ENCODE results near the gene CRACDL. TPM values are rescaled to one million over a fixed set of nuclear protein-coding genes. Genes with fewer than 3 reads are reported as not detected.

Gene CRACDL
- total and polyA plus RNA-seq, 2 of the 13 experiments (the other 11 are each of a cell fraction or from before 2014, with no cell fraction given) = 0.15 to 0.26 TPM

DNA sequence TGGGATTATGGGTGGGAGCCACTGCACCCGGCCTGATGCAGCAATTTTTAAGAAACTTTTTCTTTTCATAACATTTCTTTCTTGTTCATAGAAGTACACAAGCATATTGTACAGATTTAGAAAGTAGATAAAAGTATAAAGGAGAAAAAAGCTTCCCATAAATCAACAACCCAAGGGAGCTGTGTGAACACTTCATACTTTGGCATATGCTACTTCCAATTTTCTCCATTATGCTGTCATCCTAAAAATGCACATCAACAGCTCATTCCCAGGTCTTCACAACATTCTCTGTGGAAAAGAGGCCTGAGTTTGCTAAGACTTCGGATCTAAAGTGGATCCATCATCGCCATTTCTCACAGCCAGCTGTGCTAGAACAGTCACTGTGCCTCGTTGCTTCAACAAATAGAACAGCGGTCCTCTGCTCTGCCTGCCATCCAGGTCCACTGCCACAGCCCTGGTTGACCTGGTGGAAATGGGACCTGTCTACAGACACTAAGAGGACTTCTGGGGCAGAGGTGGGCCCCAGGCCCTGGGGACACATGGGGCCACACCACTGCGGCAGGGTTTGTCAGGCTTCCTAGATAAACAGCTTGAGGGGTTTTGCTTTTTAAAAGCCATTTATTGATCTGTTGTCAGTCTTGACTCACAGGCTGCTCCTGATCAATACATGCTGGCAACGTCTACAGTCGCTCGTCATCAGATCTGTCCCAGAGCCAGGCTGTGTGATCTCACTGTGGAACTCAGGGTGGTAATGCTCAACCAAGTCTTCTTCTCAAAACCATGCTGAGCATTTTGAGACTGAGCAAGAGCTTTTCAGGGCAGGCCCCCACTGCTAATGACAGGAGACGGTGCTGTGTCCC is 132.4 kb downstream of the CRACDL start (continued):
- TF ChIP-seq, protein P1, sequence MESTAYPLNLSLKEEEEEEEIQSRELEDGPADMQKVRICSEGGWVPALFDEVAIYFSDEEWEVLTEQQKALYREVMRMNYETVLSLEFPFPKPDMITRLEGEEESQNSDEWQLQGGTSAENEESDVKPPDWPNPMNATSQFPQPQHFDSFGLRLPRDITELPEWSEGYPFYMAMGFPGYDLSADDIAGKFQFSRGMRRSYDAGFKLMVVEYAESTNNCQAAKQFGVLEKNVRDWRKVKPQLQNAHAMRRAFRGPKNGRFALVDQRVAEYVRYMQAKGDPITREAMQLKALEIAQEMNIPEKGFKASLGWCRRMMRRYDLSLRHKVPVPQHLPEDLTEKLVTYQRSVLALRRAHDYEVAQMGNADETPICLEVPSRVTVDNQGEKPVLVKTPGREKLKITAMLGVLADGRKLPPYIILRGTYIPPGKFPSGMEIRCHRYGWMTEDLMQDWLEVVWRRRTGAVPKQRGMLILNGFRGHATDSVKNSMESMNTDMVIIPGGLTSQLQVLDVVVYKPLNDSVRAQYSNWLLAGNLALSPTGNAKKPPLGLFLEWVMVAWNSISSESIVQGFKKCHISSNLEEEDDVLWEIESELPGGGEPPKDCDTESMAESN (CRISPR knock-in tag; conservative IDR thresholded peaks at IDR 0.05) = 0 out of 2 replicates have a peak, but pooled peaks have one; percentile 37
- TF ChIP-seq CREB1 (IDR thresholded peaks at IDR 0.05) (peak; percentile 47), CREB1 (CRISPR knock-in tag; IDR thresholded peaks at IDR 0.05) (peak; percentile 67), ZNF274 (CRISPR knock-in tag; IDR thresholded peaks at IDR 0.05) (peak; percentile 76; the same call in 1 of the 2 replicates), ZMYM3 (CRISPR knock-in tag; IDR thresholded peaks at IDR 0.05) (peak; percentile 68; the same call in 1 of the 2 replicates), ZNF441 (CRISPR knock-in tag; IDR thresholded peaks at IDR 0.05; ENCODE audit: borderline replicate concordance) (no peak; the same call in 1 of the 2 replicates), ZNF20 (CRISPR knock-in tag; IDR thresholded peaks at IDR 0.05) (no peak), ZNF317 (CRISPR knock-in tag; IDR thresholded peaks at IDR 0.05) (peak; percentile 77; the same call in 1 of the 2 replicates), FOXC1 (CRISPR knock-in tag; IDR thresholded peaks at IDR 0.05; ENCODE audit: borderline replicate concordance) (peak; percentile 75; the same call in 1 of the 2 replicates), GATAD2A (CRISPR knock-in tag; IDR thresholded peaks at IDR 0.05) (peak; percentile 95), FOXK1 (CRISPR knock-in tag; IDR thresholded peaks at IDR 0.05; ENCODE audit: borderline replicate concordance, low read depth) (peak; percentile 61), HIVEP1 (CRISPR knock-in tag; IDR thresholded peaks at IDR 0.05) (peak; percentile 48; the same call in 1 of the 2 replicates), RCOR2 (CRISPR knock-in tag; IDR thresholded peaks at IDR 0.05) (no peak), ZNF263 (CRISPR knock-in tag; IDR thresholded peaks at IDR 0.05) (0 out of 2 replicates have a peak, but pooled peaks have one; percentile 17), NCOA1 (CRISPR knock-in tag; IDR thresholded peaks at IDR 0.05) (peak; percentile 87), PITX1 (CRISPR knock-in tag; IDR thresholded peaks at IDR 0.05) (peak; percentile 8; the same call in 1 of the 2 replicates), ZNF746 (CRISPR knock-in tag; IDR thresholded peaks at IDR 0.05) (peak; percentile 48), ETV5 (CRISPR knock-in tag; IDR thresholded peaks at IDR 0.05; ENCODE audit: borderline replicate concordance) (peak; percentile 29; the same call in 1 of the 2 replicates), MEF2D (CRISPR knock-in tag; IDR thresholded peaks at IDR 0.05) (0 out of 2 replicates have a peak, but pooled peaks have one; percentile 40), ZNF101 (CRISPR knock-in tag; IDR thresholded peaks at IDR 0.05; ENCODE audit: borderline replicate concordance, low read depth) (no peak), ZNF292 (CRISPR knock-in tag; IDR thresholded peaks at IDR 0.05; ENCODE audit: borderline replicate concordance, low read depth) (peak; percentile 86; the same call in 1 of the 2 replicates)
- TF ChIP-seq, protein P2, sequence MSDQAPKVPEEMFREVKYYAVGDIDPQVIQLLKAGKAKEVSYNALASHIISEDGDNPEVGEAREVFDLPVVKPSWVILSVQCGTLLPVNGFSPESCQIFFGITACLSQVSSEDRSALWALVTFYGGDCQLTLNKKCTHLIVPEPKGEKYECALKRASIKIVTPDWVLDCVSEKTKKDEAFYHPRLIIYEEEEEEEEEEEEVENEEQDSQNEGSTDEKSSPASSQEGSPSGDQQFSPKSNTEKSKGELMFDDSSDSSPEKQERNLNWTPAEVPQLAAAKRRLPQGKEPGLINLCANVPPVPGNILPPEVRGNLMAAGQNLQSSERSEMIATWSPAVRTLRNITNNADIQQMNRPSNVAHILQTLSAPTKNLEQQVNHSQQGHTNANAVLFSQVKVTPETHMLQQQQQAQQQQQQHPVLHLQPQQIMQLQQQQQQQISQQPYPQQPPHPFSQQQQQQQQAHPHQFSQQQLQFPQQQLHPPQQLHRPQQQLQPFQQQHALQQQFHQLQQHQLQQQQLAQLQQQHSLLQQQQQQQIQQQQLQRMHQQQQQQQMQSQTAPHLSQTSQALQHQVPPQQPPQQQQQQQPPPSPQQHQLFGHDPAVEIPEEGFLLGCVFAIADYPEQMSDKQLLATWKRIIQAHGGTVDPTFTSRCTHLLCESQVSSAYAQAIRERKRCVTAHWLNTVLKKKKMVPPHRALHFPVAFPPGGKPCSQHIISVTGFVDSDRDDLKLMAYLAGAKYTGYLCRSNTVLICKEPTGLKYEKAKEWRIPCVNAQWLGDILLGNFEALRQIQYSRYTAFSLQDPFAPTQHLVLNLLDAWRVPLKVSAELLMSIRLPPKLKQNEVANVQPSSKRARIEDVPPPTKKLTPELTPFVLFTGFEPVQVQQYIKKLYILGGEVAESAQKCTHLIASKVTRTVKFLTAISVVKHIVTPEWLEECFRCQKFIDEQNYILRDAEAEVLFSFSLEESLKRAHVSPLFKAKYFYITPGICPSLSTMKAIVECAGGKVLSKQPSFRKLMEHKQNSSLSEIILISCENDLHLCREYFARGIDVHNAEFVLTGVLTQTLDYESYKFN (CRISPR knock-in tag; conservative IDR thresholded peaks at IDR 0.05) = peak; percentile 91
- TF ChIP-seq, protein P3, sequence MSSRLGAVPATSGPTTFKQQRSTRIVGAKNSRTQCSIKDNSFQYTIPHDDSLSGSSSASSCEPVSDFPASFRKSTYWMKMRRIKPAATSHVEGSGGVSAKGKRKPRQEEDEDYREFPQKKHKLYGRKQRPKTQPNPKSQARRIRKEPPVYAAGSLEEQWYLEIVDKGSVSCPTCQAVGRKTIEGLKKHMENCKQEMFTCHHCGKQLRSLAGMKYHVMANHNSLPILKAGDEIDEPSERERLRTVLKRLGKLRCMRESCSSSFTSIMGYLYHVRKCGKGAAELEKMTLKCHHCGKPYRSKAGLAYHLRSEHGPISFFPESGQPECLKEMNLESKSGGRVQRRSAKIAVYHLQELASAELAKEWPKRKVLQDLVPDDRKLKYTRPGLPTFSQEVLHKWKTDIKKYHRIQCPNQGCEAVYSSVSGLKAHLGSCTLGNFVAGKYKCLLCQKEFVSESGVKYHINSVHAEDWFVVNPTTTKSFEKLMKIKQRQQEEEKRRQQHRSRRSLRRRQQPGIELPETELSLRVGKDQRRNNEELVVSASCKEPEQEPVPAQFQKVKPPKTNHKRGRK (CRISPR knock-in tag; IDR thresholded peaks at IDR 0.05) = no peak
